ENCODE measurements around the gene EXOSC7. TPM values are rescaled to one million over a fixed set of nuclear protein-coding genes. Genes with fewer than 3 reads are reported as not detected.

The EXOSC7 gene
- total and polyA plus RNA-seq, 4 donors: 15.5 to 27.2 (median 21.7) TPM

DNA sequence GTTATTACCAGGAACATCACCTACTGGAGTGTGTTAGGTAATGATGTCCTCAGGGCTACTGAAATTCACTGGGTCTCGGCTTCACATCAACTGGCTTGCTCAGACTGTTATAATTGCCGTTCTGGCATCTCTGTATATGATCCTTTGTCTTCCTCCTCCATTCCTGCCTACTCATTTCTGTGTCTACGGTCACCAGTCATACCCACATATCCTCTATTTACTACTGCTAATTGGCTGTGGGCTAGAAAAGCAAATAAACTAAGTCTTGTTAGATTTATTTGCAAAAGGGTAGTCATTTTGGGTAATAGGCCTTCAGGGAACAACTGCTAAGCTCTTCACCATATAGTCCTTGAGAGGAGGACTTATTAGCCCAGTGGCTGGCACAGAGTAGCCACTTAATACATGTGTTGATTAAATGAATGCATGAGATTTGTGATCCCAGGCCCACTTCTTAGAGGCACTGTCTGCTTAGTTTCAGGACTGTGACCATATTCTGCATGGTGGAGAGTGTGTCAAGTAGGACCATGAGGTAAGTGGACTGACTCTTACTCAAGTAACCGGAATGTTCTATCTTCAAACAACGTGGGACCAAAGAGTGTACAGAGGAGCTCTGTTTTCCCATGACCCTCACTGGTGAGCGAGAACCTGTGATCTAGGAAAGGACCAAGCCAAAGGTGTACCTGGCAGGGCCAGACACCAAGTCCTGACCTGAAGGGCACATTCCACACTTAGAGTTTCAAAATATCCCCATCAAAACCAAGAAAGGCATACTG is 13.2 kb upstream of the EXOSC7 start:
- 94% methylated on average over 6 of the region's 6 CpGs for WGBS
- H3K9me3 ChIP-seq (ENCODE audit: control insufficient read depth in 4 of 4, low read length in 3 of 4): no peaks in the 10 kb centered on the region
- H3K27me3 ChIP-seq (ENCODE audit: control insufficient read depth in 4 of 4, insufficient read depth in 4 of 4, low read length in 3 of 4): no peaks in the 10 kb centered on the region
- H3K4me1 ChIP-seq (ENCODE audit: control insufficient read depth in 4 of 4, insufficient read depth in 4 of 4, low read length in 3 of 4): no peaks in the 10 kb centered on the region
- H3K36me3 ChIP-seq (ENCODE audit: control insufficient read depth in 4 of 4, insufficient read depth in 3 of 4, low read depth in 1 of 4, low read length in 3 of 4): peaks cover 0 to 13% (median 7%) of the 10 kb centered on the region in 4 donors
- no peak overlapping the region for H3K27ac ChIP-seq (ENCODE audit: low read depth in 1 of 2, low read length in 2 of 2)
- H3K9ac ChIP-seq (ENCODE audit: low read depth in 1 of 2, low read length in 2 of 2): no peak overlapping the region
- TF ChIP-seq NR2F2 (IDR thresholded peaks at IDR 0.05) (no peak), ATF3 (IDR thresholded peaks at IDR 0.05) (no peak), HNF4G (IDR thresholded peaks at IDR 0.05) (no peak), EGR1 (IDR thresholded peaks at IDR 0.05; ENCODE audit: low read depth in 2 of 2) (no peak)
- TF ChIP-seq, protein P1, sequence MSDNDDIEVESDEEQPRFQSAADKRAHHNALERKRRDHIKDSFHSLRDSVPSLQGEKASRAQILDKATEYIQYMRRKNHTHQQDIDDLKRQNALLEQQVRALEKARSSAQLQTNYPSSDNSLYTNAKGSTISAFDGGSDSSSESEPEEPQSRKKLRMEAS (IDR thresholded peaks at IDR 0.05): no peak
- H3K4me3 ChIP-seq (ENCODE audit: low read depth in 1 of 3, low read length in 3 of 3): no peak overlapping the region
- DNase-seq (ENCODE audit: low spot score): no peak

GRCh38 chr3:44963571-44964325 is 12.3 kb upstream of the EXOSC7 start:
- Histone ChIP-seq H3K36me3 (ENCODE audit: control insufficient read depth in 4 of 4, insufficient read depth in 3 of 4, low read depth in 1 of 4, low read length in 3 of 4) (peaks cover 0 to 4% (median 3%) of the 10 kb centered on the region in 4 donors), H3K9ac (ENCODE audit: low read depth in 1 of 2, low read length in 2 of 2) (no peak overlapping the region), H3K27me3 (ENCODE audit: control insufficient read depth in 4 of 4, insufficient read depth in 4 of 4, low read length in 3 of 4) (no peaks in the 10 kb centered on the region), H3K9me3 (ENCODE audit: control insufficient read depth in 4 of 4, low read length in 3 of 4) (no peaks in the 10 kb centered on the region), H3K27ac (ENCODE audit: low read depth in 1 of 2, low read length in 2 of 2) (no peak overlapping the region), H3K4me3 (ENCODE audit: low read depth in 1 of 3, low read length in 3 of 3) (no peak overlapping the region), H3K4me1 (ENCODE audit: control insufficient read depth in 4 of 4, insufficient read depth in 4 of 4, low read length in 3 of 4) (no peaks in the 10 kb centered on the region)
- TF ChIP-seq GABPA (IDR thresholded peaks at IDR 0.05 in 1 of 2, conservative IDR thresholded peaks at IDR 0.05 in 1 of 2) (no peak), ATF3 (IDR thresholded peaks at IDR 0.05) (no peak), FOXA1 (IDR thresholded peaks at IDR 0.05) (no peak), NR2F2 (IDR thresholded peaks at IDR 0.05) (no peak), FOXA2 (IDR thresholded peaks at IDR 0.05) (no peak), RXRA (IDR thresholded peaks at IDR 0.05) (no peak), HNF4G (IDR thresholded peaks at IDR 0.05) (no peak)
- TF ChIP-seq, protein P2, sequence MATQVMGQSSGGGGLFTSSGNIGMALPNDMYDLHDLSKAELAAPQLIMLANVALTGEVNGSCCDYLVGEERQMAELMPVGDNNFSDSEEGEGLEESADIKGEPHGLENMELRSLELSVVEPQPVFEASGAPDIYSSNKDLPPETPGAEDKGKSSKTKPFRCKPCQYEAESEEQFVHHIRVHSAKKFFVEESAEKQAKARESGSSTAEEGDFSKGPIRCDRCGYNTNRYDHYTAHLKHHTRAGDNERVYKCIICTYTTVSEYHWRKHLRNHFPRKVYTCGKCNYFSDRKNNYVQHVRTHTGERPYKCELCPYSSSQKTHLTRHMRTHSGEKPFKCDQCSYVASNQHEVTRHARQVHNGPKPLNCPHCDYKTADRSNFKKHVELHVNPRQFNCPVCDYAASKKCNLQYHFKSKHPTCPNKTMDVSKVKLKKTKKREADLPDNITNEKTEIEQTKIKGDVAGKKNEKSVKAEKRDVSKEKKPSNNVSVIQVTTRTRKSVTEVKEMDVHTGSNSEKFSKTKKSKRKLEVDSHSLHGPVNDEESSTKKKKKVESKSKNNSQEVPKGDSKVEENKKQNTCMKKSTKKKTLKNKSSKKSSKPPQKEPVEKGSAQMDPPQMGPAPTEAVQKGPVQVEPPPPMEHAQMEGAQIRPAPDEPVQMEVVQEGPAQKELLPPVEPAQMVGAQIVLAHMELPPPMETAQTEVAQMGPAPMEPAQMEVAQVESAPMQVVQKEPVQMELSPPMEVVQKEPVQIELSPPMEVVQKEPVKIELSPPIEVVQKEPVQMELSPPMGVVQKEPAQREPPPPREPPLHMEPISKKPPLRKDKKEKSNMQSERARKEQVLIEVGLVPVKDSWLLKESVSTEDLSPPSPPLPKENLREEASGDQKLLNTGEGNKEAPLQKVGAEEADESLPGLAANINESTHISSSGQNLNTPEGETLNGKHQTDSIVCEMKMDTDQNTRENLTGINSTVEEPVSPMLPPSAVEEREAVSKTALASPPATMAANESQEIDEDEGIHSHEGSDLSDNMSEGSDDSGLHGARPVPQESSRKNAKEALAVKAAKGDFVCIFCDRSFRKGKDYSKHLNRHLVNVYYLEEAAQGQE (IDR thresholded peaks at IDR 0.05): no peak
- 91% methylated on average over 4 of the region's 4 CpGs for WGBS
- no peak for DNase-seq (ENCODE audit: low spot score)

GRCh38 chr3:44965165-44965564 is 10.9 kb upstream of the EXOSC7 start:
- H3K27ac ChIP-seq (ENCODE audit: low read depth in 1 of 2, low read length in 2 of 2): no peak overlapping the region
- no peaks in the 10 kb centered on the region for H3K36me3 ChIP-seq (ENCODE audit: control insufficient read depth in 4 of 4, insufficient read depth in 3 of 4, low read depth in 1 of 4, low read length in 3 of 4)
- H3K27me3 ChIP-seq (ENCODE audit: control insufficient read depth in 4 of 4, insufficient read depth in 4 of 4, low read length in 3 of 4): no peaks in the 10 kb centered on the region
- H3K9ac ChIP-seq (ENCODE audit: low read depth in 1 of 2, low read length in 2 of 2): no peak overlapping the region
- no peak overlapping the region for H3K4me3 ChIP-seq (ENCODE audit: low read depth in 1 of 3, low read length in 3 of 3)
- no peak for DNase-seq (ENCODE audit: low spot score)
- TF ChIP-seq HNF4A (conservative IDR thresholded peaks at IDR 0.05) (no peak), FOXA1 (IDR thresholded peaks at IDR 0.05) (no peak), YY1 (IDR thresholded peaks at IDR 0.05) (no peak)
- no peaks in the 10 kb centered on the region for H3K9me3 ChIP-seq (ENCODE audit: control insufficient read depth in 4 of 4, low read length in 3 of 4)
- WGBS: 92% methylated on average over 3 of the region's 3 CpGs
- H3K4me1 ChIP-seq (ENCODE audit: control insufficient read depth in 4 of 4, insufficient read depth in 4 of 4, low read length in 3 of 4): no peaks in the 10 kb centered on the region

All from liver (tissue), 9 donors.